Heart left ventricle (tissue), 13 donors: ENCODE data around the gene PARD3.

Experiments used
- CTCF ChIP-seq, 12 donors: fragments of 200-600 bp; sonication (generic) in 4 of 12; IDR thresholded peaks; one replicate each; pipeline versions ENCODE4 v1.5.0 to v1.8.0; 2018 to 2022; ENCODE audit warnings: antibody characterized with exemption in 12 of 12, mild to moderate bottlenecking in 5 of 12
- POLR2A ChIP-seq, 2 donors: fragments of 450-650 bp; IDR thresholded peaks; one replicate each; pipeline ENCODE4 v1.6.1; 2017; ENCODE audit warnings: antibody characterized with exemption in 2 of 2, mild to moderate bottlenecking in 2 of 2, moderate library complexity in 2 of 2
- donor health status: ischemic (EF 13 %, LVEDD 7.1; RV severe dilation, severe dysfunction).
- donor health status: DM: no; HTN: yes; CAD: no.
- donor health status: DM: no; HTN: no; CAD: no.
- donor health status: ischemic (EF 25% LVEDD 6.9; RV normal size, moderate dysfunction).
- donor health status: ischemic (EF 25% LVEDD 5.7; RV mildly dilated, moderate dysfunction).
- donor health status: ischemic (EF 35%, LVEDD 5.7; RV mildly dilated, moderate dysfunction).
- donor health status: nonischemic (EF 11% LVEDD 7.7; RV severe dilation, severe dysfunction).
- donor health status: DM: yes; HTN: yes; CAD: no.
- donor health status: PGD.
- donor health status: ischemic (EF 29% LVEDD 5.4; RV normal size, mild dysfunction).
- donor health status: nonischemic (EF 23%, LVEDD 6.1; RV moderate dilation, normal function).

- TF ChIP-seq CTCF (IDR thresholded peaks at IDR 0.05) (no peak), POLR2A (IDR thresholded peaks at IDR 0.05) (no peak)
These were observed 271.4 kb downstream of the PARD3 start for GRCh38 chr10:34543716-34544115.
